Raji (cell line): Measurements from ENCODE around the gene GAREM1.

ENCODE experiments used
- POLR2A ChIP-seq: IDR thresholded peaks from 2 replicates; pipeline ENCODE4 v1.6.1; 2011; ENCODE audit warnings: low read depth, low read length, control low read depth; ENCODE audit not compliant: insufficient read depth

GAREM1 gene

GRCh38 chr18:32284284-32284683 lies 186.4 kb downstream of the GAREM1 start:
- no peak for TF ChIP-seq POLR2A

- no peak for TF ChIP-seq POLR2A
Observed at GRCh38 chr18:32280911-32281310, 189.8 kb downstream of the GAREM1 start.

- no peak for TF ChIP-seq POLR2A
Observed at GRCh38 chr18:32280188-32280783, 190.4 kb downstream of the GAREM1 start.

GRCh38 chr18:32278177-32278799 lies 192.4 kb downstream of the GAREM1 start:
- TF ChIP-seq POLR2A: no peak

- no peak for TF ChIP-seq POLR2A
Observed at GRCh38 chr18:32277549-32277948, 193.1 kb downstream of the GAREM1 start.

GRCh38 chr18:32276906-32277305 lies 193.8 kb downstream of the GAREM1 start:
- TF ChIP-seq POLR2A: no peak

- TF ChIP-seq POLR2A: no peak
Observed at GRCh38 chr18:32276256-32276655, 194.4 kb downstream of the GAREM1 start.

- no peak for TF ChIP-seq POLR2A
Observed at GRCh38 chr18:32275221-32275620, 195.5 kb downstream of the GAREM1 start.

- TF ChIP-seq POLR2A: no peak
Observed at GRCh38 chr18:32274307-32274706, 196.4 kb downstream of the GAREM1 start.

- TF ChIP-seq POLR2A: no peak
Observed at GRCh38 chr18:32271672-32272208, 198.9 kb downstream of the GAREM1 start.

GRCh38 chr18:32270341-32270740 lies 200.3 kb downstream of the GAREM1 start:
- no peak for TF ChIP-seq POLR2A

- TF ChIP-seq POLR2A: no peak
Observed at GRCh38 chr18:32267463-32267862, 203.2 kb downstream of the GAREM1 start.

GRCh38 chr18:32264401-32264800 lies 206.3 kb downstream of the GAREM1 start:
- TF ChIP-seq POLR2A: no peak

GRCh38 chr18:32262092-32262491 lies 208.6 kb downstream of the GAREM1 start:
- no peak for TF ChIP-seq POLR2A

- no peak for TF ChIP-seq POLR2A
Observed at GRCh38 chr18:32261003-32261402, 209.7 kb downstream of the GAREM1 start.

GRCh38 chr18:32259553-32259952 lies 211.1 kb downstream of the GAREM1 start:
- TF ChIP-seq POLR2A: no peak

- no peak for TF ChIP-seq POLR2A
Observed at GRCh38 chr18:32258558-32259204, 212.0 kb downstream of the GAREM1 start.

- TF ChIP-seq POLR2A: no peak
Observed at GRCh38 chr18:32258148-32258547, 212.5 kb downstream of the GAREM1 start.
